SU-DHL-6 (cell line): ENCODE measurements around the gene PIM1.
A peak's percentile ranks its signal among the peaks of the same experiment; 100 is the strongest.

Experiments used
- H2AFZ ChIP-seq: fragments of 200-600 bp; sonication (generic); 2 replicates; pipeline ENCODE4 v1.6.1; 2014; ENCODE audit warnings: low read depth, mild to moderate bottlenecking, moderate library complexity, mixed read lengths, antibody characterized with exemption, low read length; ENCODE audit not compliant: severe bottlenecking
- H3F3A ChIP-seq: fragments of 200-600 bp; shearing (Covaris generic); 2 replicates; pipeline ENCODE4 v1.6.0; 2016; ENCODE audit warnings: antibody characterized with exemption, mild to moderate bottlenecking; ENCODE audit not compliant: insufficient read depth
- H3K27ac ChIP-seq: fragments of 200-600 bp; sonication (generic); 2 replicates; pipeline ENCODE4 v1.5.1; 2016; ENCODE audit warnings: low read depth, mild to moderate bottlenecking, low read length, moderate library complexity, mixed read lengths
- H3K27me3 ChIP-seq: fragments of 200-600 bp; sonication (generic), shearing (Covaris generic); 2 replicates; pipeline ENCODE4 v1.6.0; 2014; ENCODE audit warnings: mild to moderate bottlenecking, low read length
- H3K36me3 ChIP-seq: fragments of 200-600 bp; sonication (generic); 2 replicates; pipeline ENCODE4 v1.6.1; 2014; ENCODE audit warnings: mild to moderate bottlenecking, low read length, mixed read lengths
- H3K4me2 ChIP-seq: fragments of 300-600, 200-600 bp; shearing (Covaris generic), sonication (generic); 2 replicates; pipeline ENCODE4 v1.6.0; 2014; ENCODE audit warnings: low read length, low read depth, mild to moderate bottlenecking; ENCODE audit not compliant: poor library complexity, severe bottlenecking
- H3K4me3 ChIP-seq: fragments of 200-600 bp; sonication (generic); 2 replicates; pipeline ENCODE4 v1.5.1; 2014; ENCODE audit warnings: antibody characterized with exemption, low read length, mild to moderate bottlenecking, mixed read lengths; ENCODE audit not compliant: insufficient read depth, poor library complexity, severe bottlenecking
- H3K79me2 ChIP-seq: fragments of 200-600 bp; sonication (generic); 2 replicates; pipeline ENCODE4 v1.6.1; 2014; ENCODE audit warnings: mild to moderate bottlenecking, low read length, moderate library complexity; ENCODE audit not compliant: insufficient read depth
- H3K9ac ChIP-seq: fragments of 200-600 bp; sonication (generic); 2 replicates; pipeline ENCODE4 v1.7.0; 2014; ENCODE audit warnings: mild to moderate bottlenecking, low read length
- H3K9me2 ChIP-seq: fragments of 200-600 bp; sonication (generic); replicated peaks from 2 replicates; pipeline ENCODE4 v1.6.1; 2014; ENCODE audit warnings: low read length; ENCODE audit not compliant: insufficient read depth
- H3K9me3 ChIP-seq: fragments of 200-600 bp; sonication (generic); 2 replicates; pipeline ENCODE4 v1.6.1; 2014; ENCODE audit warnings: low read length, mixed read lengths; ENCODE audit not compliant: insufficient read depth
- H4K20me1 ChIP-seq: fragments of 200-600 bp; sonication (generic); 2 replicates; pipeline ENCODE4 v1.6.1; 2014; ENCODE audit warnings: low read depth, mild to moderate bottlenecking, antibody characterized with exemption, low read length, moderate library complexity, mixed read lengths
- CTCF ChIP-seq: fragments of 200-600 bp; sonication (generic); IDR thresholded peaks from one replicate; pipeline ENCODE4 v1.5.1; 2017; ENCODE audit warnings: antibody characterized with exemption, mild to moderate bottlenecking, low read length, moderate library complexity; ENCODE audit not compliant: insufficient read depth, poor library complexity, severe bottlenecking
- EZH2phosphoT487 ChIP-seq: fragments of 200-600 bp; sonication (generic), shearing (Covaris generic); conservative IDR thresholded peaks from 2 replicates; pipeline ENCODE4 v1.6.1; 2018; ENCODE audit warnings: mild to moderate bottlenecking, antibody characterized with exemption, low read length, moderate library complexity, mixed read lengths

The PIM1 gene

DNA sequence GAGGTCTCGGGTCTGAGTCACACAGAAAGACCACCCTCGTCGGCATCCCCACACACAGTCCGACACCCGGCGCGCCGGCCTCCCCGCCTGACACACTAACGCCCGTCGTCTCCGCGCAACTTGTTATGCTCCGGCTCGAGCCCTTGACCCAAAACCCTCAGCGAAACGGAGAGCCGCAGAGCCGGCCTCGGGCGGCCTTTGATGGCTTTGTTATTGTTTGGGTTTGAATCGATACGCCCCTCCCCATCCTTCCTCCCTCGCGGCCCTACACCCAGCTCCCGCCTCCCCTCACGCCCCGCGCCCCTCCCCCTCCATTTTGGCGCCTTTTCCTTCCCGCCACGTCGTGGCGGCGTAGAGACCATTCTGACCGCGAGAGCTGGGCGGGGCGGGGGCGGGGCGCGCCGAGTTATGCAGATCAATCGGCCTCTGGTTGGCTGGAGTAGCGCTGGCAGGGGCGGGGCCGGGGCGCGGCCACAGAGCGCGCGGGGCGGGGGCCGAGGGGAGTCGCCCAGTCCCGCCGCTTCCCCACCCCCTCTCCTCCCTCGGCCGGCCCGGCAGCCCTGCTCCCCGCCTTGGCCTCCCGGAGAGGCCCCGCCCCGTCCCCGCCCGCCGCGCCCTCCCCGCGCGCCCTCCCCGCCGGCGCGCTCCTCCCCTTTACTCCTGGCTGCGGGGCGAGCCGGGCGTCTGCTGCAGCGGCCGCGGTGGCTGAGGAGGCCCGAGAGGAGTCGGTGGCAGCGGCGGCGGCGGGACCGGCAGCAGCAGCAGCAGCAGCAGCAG, at the start of gene PIM1:
TSS of gene PIM1 (plus strand) at position 657 of the 777 bp plus-strand sequence. CDS start 424 bp downstream, outside the sequence.
- TF ChIP-seq CTCF (no peak), EZH2phosphoT487 (no peak)
- Histone ChIP-seq H4K20me1 (peaks cover 24% of the 10 kb centered on the region), H2AFZ (peak within 1 kb of the TSS; percentile 60), H3K27me3 (no peaks in the 10 kb centered on the region), H3K9me2 (no peaks in the 10 kb centered on the region), H3K4me2 (peak within 1 kb of the TSS; percentile 89), H3F3A (peaks cover 55% of the 10 kb centered on the region), H3K9me3 (no peaks in the 10 kb centered on the region), H3K9ac (peak within 1 kb of the TSS; percentile 97), H3K27ac (peak within 1 kb of the TSS; percentile 85), H3K36me3 (peaks cover 35% of the 10 kb centered on the region), H3K4me3 (peak within 1 kb of the TSS; percentile 84), H3K79me2 (peaks cover 43% of the 10 kb centered on the region)

GRCh38 chr6:37121556-37121955, 48.4 kb upstream of the PIM1 start:
- no peak overlapping the region for H3K4me3 ChIP-seq
- no peak overlapping the region for H3K4me2 ChIP-seq
- no peaks in the 10 kb centered on the region; the same call in 1 of the 2 replicates for H3F3A ChIP-seq
- no peaks in the 10 kb centered on the region for H3K27me3 ChIP-seq
- TF ChIP-seq CTCF (no peak), EZH2phosphoT487 (no peak)
- H3K9me2 ChIP-seq, result no peaks in the 10 kb centered on the region
- H3K36me3 ChIP-seq, result no peaks in the 10 kb centered on the region
- no peak overlapping the region for H2AFZ ChIP-seq
- H4K20me1 ChIP-seq, result no peaks in the 10 kb centered on the region
- no peaks in the 10 kb centered on the region for H3K79me2 ChIP-seq
- H3K9ac ChIP-seq, result no peak overlapping the region
- no peak overlapping the region for H3K27ac ChIP-seq
- no peaks in the 10 kb centered on the region for H3K9me3 ChIP-seq

DNA sequence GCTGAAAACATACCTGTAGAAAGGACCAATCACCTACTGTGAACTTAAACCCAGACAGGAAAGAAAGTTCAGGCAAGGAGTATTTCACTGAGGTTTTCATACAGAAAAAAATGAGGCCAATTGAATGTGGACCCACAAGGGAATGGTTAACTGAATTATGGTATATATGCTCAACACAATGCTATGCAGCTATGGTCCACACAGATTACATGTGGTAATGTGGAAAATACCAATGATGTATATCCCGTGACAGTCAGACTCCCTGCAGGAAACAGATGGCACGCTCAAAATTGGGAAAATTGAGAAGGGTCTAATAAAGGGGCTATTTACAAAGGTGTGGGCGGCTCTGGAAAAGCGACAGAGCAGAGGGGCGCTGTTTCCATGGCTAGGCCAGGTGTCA, 47.1 kb upstream of the PIM1 start:
- no peak overlapping the region for H3K9ac ChIP-seq
- no peaks in the 10 kb centered on the region for H3K9me2 ChIP-seq
- no peak overlapping the region for H2AFZ ChIP-seq
- H3K27me3 ChIP-seq, result no peaks in the 10 kb centered on the region
- no peak for TF ChIP-seq EZH2phosphoT487
- no peak for TF ChIP-seq CTCF
- H3K79me2 ChIP-seq, result no peaks in the 10 kb centered on the region
- H3K36me3 ChIP-seq, result no peaks in the 10 kb centered on the region
- H4K20me1 ChIP-seq, result no peaks in the 10 kb centered on the region
- H3K4me3 ChIP-seq, result no peak overlapping the region
- H3K4me2 ChIP-seq, result no peak overlapping the region
- H3F3A ChIP-seq, result no peaks in the 10 kb centered on the region; the same call in 1 of the 2 replicates
- H3K9me3 ChIP-seq, result no peaks in the 10 kb centered on the region
- no peak overlapping the region for H3K27ac ChIP-seq
